CD14-positive monocyte (primary cell): ENCODE results near the gene KIAA0586. TPM values are rescaled to one million over a fixed set of nuclear protein-coding genes. Genes with fewer than 3 reads are reported as not detected.

Experiments used
- DNase-seq, 3 donors: peaks; one replicate each; pipeline ENCODE4 v3.0.0-alpha.2; 2011 to 2022
- H2AFZ ChIP-seq: 2 replicates; pipeline ENCODE4 v1.6.0; 2012; ENCODE audit warnings: mild to moderate bottlenecking, low read depth, low read length, inconsistent platforms; ENCODE audit not compliant: insufficient read depth, poor library complexity, severe bottlenecking
- H3K27ac ChIP-seq, 2 donors: 1 replicate in 1 of 2; 2 replicates in 1 of 2; pipeline ENCODE4 v1.5.1; 2012 to 2013; ENCODE audit warnings: low read length in 2 of 2, control low read depth in 1 of 2, inconsistent platforms in 1 of 2, low read depth in 1 of 2, mild to moderate bottlenecking in 1 of 2
- H3K27me3 ChIP-seq, 2 donors: one replicate each; pipeline versions ENCODE4 v1.6.0 to v1.6.1; 2011 to 2013; ENCODE audit warnings: low read length in 2 of 2; ENCODE audit not compliant: control insufficient read depth in 2 of 2, insufficient read depth in 2 of 2
- H3K36me3 ChIP-seq, 2 donors: replicated peaks in 1 of 2; 1 replicate in 1 of 2; 2 replicates in 1 of 2; pipeline versions ENCODE4 v1.5.1 to v1.6.1; 2012 to 2013; ENCODE audit warnings: low read length in 2 of 2, control low read depth in 1 of 2, inconsistent platforms in 1 of 2, mild to moderate bottlenecking in 1 of 2; ENCODE audit not compliant: insufficient read depth in 2 of 2, control insufficient read depth in 1 of 2
- H3K4me1 ChIP-seq, 2 donors: 1 replicate in 1 of 2; 2 replicates in 1 of 2; pipeline versions ENCODE4 v1.5.1 to v1.6.1; 2012 to 2013; ENCODE audit warnings: low read length in 2 of 2, control low read depth in 1 of 2, inconsistent platforms in 1 of 2, mild to moderate bottlenecking in 1 of 2, moderate library complexity in 1 of 2; ENCODE audit not compliant: insufficient read depth in 2 of 2, control insufficient read depth in 1 of 2
- H3K4me2 ChIP-seq: replicated peaks from 2 replicates; pipeline ENCODE3; 2012; ENCODE audit warnings: low read length, moderate library complexity, mild to moderate bottlenecking; ENCODE audit not compliant: poor library complexity, severe bottlenecking; ENCODE audit errors: extremely low read depth
- H3K4me3 ChIP-seq, 3 experiments: fragments of 200-600 bp in 1 of 3; sonication (generic) in 1 of 3; replicated peaks in 1 of 3; 1 replicate in 2 of 3; 2 replicates in 1 of 3; pipeline ENCODE4 v1.5.1; 2011 to 2013; ENCODE audit warnings: low read length in 3 of 3, mild to moderate bottlenecking in 3 of 3, control low read depth in 2 of 3, low read depth in 2 of 3, inconsistent platforms in 1 of 3, moderate library complexity in 1 of 3
- H3K79me2 ChIP-seq: 2 replicates; pipeline ENCODE4 v1.6.0; 2012; ENCODE audit warnings: mild to moderate bottlenecking, control low read depth, inconsistent platforms, low read length, moderate library complexity; ENCODE audit not compliant: insufficient read depth
- H3K9ac ChIP-seq: 2 replicates; pipeline ENCODE4 v1.6.0; 2017; ENCODE audit warnings: low read length, mild to moderate bottlenecking; ENCODE audit not compliant: insufficient read depth, poor library complexity, severe bottlenecking
- H3K9me3 ChIP-seq, 2 donors: replicated peaks in 1 of 2; 1 replicate in 1 of 2; 2 replicates in 1 of 2; pipeline versions ENCODE4 v1.5.1 to v1.6.1; 2012 to 2013; ENCODE audit warnings: low read length in 2 of 2, control low read depth in 1 of 2; ENCODE audit not compliant: control insufficient read depth in 1 of 2, insufficient read depth in 1 of 2
- H4K20me1 ChIP-seq: 2 replicates; pipeline ENCODE4 v1.6.0; 2012; ENCODE audit warnings: mild to moderate bottlenecking, low read length, control low read depth, moderate library complexity; ENCODE audit not compliant: insufficient read depth
- H3K27ac Mint-ChIP-seq, 7 donors: one replicate each; pipeline ENCODE4 v1.8.0; 2020; ENCODE audit warnings: mild to moderate bottlenecking in 7 of 7, mixed read lengths in 7 of 7, moderate library complexity in 6 of 7, inconsistent platforms in 2 of 7
- H3K27me3 Mint-ChIP-seq, 3 donors: one replicate each; pipeline ENCODE4 v1.8.0; 2021 to 2022; ENCODE audit warnings: low read depth in 3 of 3, mild to moderate bottlenecking in 3 of 3, mixed read lengths in 3 of 3, moderate library complexity in 3 of 3, inconsistent platforms in 1 of 3
- H3K36me3 Mint-ChIP-seq, 2 donors: one replicate each; pipeline ENCODE4 v1.8.0; 2020; ENCODE audit warnings: mixed read lengths in 2 of 2, inconsistent platforms in 1 of 2, mild to moderate bottlenecking in 1 of 2
- H3K4me1 Mint-ChIP-seq: one replicate; pipeline ENCODE4 v1.8.0; 2020; ENCODE audit warnings: mild to moderate bottlenecking, mixed read lengths
- H3K4me3 Mint-ChIP-seq, 2 donors: one replicate each; pipeline ENCODE4 v1.8.0; 2020; ENCODE audit warnings: mild to moderate bottlenecking in 2 of 2, mixed read lengths in 2 of 2, moderate library complexity in 1 of 2
- H3K9me3 Mint-ChIP-seq, 7 donors: one replicate each; pipeline ENCODE4 v1.8.0; 2020 to 2022; ENCODE audit warnings: mixed read lengths in 7 of 7, mild to moderate bottlenecking in 6 of 7, moderate library complexity in 6 of 7, inconsistent platforms in 2 of 7
- CTCF ChIP-seq: fragments of 200-600 bp; IDR thresholded peaks from one replicate; pipeline ENCODE4 v1.8.0; 2022; ENCODE audit warnings: antibody characterized with exemption, mild to moderate bottlenecking
- WGBS: methylation state at CpG from one replicate; pipeline ENCODE4 v1.1.5; 2013; ENCODE audit warnings: missing lambda C conversion rate; ENCODE audit not compliant: insufficient coverage; 5-methylcytosine and 5-hydroxymethylcytosine counted together
- intact Hi-C, 2 donors: fragments of 100-400 bp; cut with micrococcal nuclease; formaldehyde crosslinking; loops; one replicate each; pipeline versions ENCODE4 v1.15.0 to v1.15.1; 2023
- polyA plus RNA-seq, 3 donors: library from polyadenylated mRNA; depleted of rRNA in 1 of 3; unstranded in 2 of 3; stranded (reverse) in 1 of 3; fragments of 300-500 nt in 2 of 3; fragments of >200 nt in 1 of 3; fragmentation: Illumina TruSeq in 2 of 3; gene quantifications; 1 replicate in 2 of 3; 2 replicates in 1 of 3; pipeline ENCODE4 v1.2.3, GENCODE V29; 2012 to 2021

Gene KIAA0586
- polyA plus RNA-seq, 3 donors: 3.4 to 7.5 (median 4.4) TPM

GRCh38 chr14:58395562-58395811 is 32.0 kb upstream of the KIAA0586 start:
- WGBS: 10% methylated on average over 10 of the region's 10 CpGs
- peak overlapping the region; percentile 95 for H3K4me2 ChIP-seq
- peak overlapping the region in 2 of 3 experiments; percentile 73 to 87 for H3K4me3 ChIP-seq
- no peaks in the 10 kb centered on the region for H4K20me1 ChIP-seq
- H3K9ac ChIP-seq: peak overlapping the region; percentile 80
- no peaks in the 10 kb centered on the region for H3K27me3 ChIP-seq
- H3K27me3 Mint-ChIP-seq: peaks cover 0 to 7% (median 2%) of the 10 kb centered on the region in 3 donors
- no peak for TF ChIP-seq CTCF
- no peaks in the 10 kb centered on the region for H3K9me3 ChIP-seq
- no peak for DNase-seq
- H3K36me3 ChIP-seq: no peaks in the 10 kb centered on the region
- H3K36me3 Mint-ChIP-seq: no peaks in the 10 kb centered on the region
- H3K79me2 ChIP-seq: no peaks in the 10 kb centered on the region
- no peaks in the 10 kb centered on the region for H3K9me3 Mint-ChIP-seq
- peak overlapping the region; percentile 97 for H2AFZ ChIP-seq
- H3K27ac ChIP-seq: no peak overlapping the region
- H3K4me1 ChIP-seq: peaks cover 12 to 18% of the 10 kb centered on the region in 2 donors
- peak overlapping the region; percentile 89 to 91 for H3K4me3 Mint-ChIP-seq
- H3K27ac Mint-ChIP-seq: peak overlapping the region in 3 of 7 donors; percentile 19 to 64 (median 46)
- intact Hi-C loops: no loop called here
- H3K4me1 Mint-ChIP-seq: peaks cover 11% of the 10 kb centered on the region

- DNase-seq: peak; percentile 60 to 75 (median 73)
- WGBS: 6% methylated on average over 75 of the region's 86 CpGs
- Mint-ChIP-seq H3K36me3 (peaks cover 2% of the 10 kb centered on the region in 2 donors), H3K4me1 (peaks cover 11% of the 10 kb centered on the region), H3K27ac (peak within 1 kb of the TSS; percentile 35 to 92 (median 72)), H3K9me3 (no peaks in the 10 kb centered on the region), H3K27me3 (peaks cover 0 to 7% (median 2%) of the 10 kb centered on the region in 3 donors), H3K4me3 (peak within 1 kb of the TSS; percentile 91 to 95)
- H3K79me2 ChIP-seq: no peaks in the 10 kb centered on the region
- no peaks in the 10 kb centered on the region for H4K20me1 ChIP-seq
- peak within 1 kb of the TSS; percentile 73 to 90 (median 87) for H3K4me3 ChIP-seq
- H3K9ac ChIP-seq: peak within 1 kb of the TSS; percentile 80
- peak within 1 kb of the TSS; percentile 56 to 68 for H3K27ac ChIP-seq
- peak; percentile 97 for TF ChIP-seq CTCF
- no peaks in the 10 kb centered on the region for H3K9me3 ChIP-seq
- no peaks in the 10 kb centered on the region for H3K27me3 ChIP-seq
- peak within 1 kb of the TSS; percentile 95 for H3K4me2 ChIP-seq
- intact Hi-C loops: no loop called here
- H3K36me3 ChIP-seq: no peaks in the 10 kb centered on the region
- H2AFZ ChIP-seq: peak within 1 kb of the TSS; percentile 97
- peaks cover 12 to 18% of the 10 kb centered on the region in 2 donors for H3K4me1 ChIP-seq
Measured at GRCh38 chr14:58395812-58396788, 31.4 kb upstream of the KIAA0586 start, which contains the start of gene TOMM20L. Gene TOMM20L, plus strand, starts transcription at chr14:58395930. Its CDS starts 28 bp downstream, at chr14:58395958.
